Stimulated activated CD8-positive, alpha-beta memory T cell treated with anti-CD3 and anti-CD28 coated beads, Interleukin-7, amount 100 ng/mL, for 1 hour (primary cell): ENCODE data around the gene NAT8.
"Not testable (repeated sequence)": the region's sequence is repeated elsewhere in the genome, so short reads cannot be mapped to it uniquely, and the experiment has no call there.

Source experiments
- DNase-seq, 2 donors: peaks; one replicate each; pipeline ENCODE4 v3.0.0-alpha.2; 2020; ENCODE audit warnings: low read depth in 2 of 2

Gene NAT8, protein sequence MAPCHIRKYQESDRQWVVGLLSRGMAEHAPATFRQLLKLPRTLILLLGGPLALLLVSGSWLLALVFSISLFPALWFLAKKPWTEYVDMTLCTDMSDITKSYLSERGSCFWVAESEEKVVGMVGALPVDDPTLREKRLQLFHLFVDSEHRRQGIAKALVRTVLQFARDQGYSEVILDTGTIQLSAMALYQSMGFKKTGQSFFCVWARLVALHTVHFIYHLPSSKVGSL

DNA sequence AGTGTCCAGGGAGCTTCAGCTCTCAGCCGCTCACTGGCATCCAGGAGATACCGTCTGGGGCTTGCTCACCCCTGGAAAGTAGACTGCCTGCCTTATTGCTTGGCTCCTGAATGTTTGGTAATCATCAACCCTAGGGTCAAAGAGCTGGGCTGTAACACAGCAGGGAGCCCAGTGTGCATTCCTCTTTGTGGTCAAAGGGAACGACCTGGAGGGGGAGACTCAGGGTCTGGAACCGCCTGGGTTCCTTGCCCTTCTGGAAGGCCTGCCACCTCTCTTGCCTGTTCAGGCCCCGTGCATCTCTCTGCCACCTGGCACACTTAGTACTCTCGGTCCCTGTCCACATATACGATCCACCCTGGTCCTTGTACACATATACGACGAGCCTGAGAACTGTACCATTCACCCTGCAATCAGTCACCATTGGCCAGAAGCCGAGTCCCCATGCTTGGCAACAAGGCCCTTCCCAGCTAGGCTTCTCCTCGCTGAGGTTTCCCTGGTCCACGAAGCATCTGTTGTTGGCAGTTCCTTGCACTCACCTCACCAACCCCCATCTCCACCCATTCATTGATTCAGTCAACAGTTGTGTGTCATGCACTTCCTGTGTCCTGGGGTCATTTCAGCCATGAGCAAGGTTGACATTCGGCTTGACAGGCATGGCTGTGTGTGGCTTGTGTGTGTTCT lies at the start of gene NAT8:
NAT8 (minus strand) TSS at position 85 of the 681 bp plus-strand sequence. CDS start 794 bp downstream, outside the sequence.
- DNase-seq = no peak

DNA sequence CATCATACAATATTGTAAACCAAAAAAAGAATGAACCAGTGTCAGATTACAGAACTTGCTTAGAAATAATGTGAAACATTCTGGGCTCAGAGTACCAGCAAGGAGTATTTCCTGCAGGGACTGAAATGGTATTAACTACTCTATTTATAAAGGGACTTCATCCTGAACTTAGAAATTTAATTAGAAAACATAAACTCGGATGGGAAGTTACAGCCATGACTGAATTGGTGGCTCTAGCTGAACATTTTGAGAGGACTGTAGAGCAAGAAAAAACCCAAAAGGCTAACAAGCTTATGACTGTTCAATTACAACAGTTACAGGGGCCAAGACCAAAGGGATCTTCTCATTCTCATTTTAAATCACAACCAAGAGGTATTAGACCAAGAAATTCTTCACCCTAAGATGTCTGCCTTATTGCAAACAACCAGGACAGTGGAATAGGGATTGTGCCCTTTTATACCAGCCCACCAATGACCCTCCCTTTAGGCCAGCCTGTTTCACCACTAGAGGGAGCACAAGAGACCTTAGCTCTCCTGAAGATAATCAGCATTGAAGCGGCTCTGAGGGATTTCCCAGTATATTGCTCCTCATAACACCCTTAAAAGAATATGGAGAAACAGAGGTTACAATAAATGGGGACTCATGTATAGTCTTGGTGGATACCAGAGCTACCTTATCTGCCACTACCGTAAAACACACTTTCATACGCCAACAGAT lies 48.3 kb upstream of the NAT8 start:
- not testable (repeated sequence) for DNase-seq

DNA sequence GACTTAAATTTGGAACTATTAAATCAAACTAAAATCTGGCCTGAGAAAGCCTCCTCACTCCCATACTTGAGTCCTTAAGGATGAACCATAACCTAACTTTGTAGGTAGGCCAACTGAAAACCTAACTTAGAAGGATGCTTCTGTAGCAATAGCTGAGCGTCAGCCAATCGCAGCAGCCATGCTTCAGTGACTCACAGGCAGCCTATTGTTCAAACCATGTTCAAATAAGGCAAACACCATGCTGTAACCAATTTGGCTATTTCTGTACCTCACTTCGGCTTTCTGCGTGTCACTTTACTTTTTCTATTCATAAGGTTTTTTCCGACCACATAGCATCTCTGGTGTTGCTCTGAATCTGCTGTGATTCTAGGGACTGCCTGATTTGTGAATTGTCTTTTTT lies 46.3 kb upstream of the NAT8 start:
- DNase-seq = not testable (repeated sequence)

DNA sequence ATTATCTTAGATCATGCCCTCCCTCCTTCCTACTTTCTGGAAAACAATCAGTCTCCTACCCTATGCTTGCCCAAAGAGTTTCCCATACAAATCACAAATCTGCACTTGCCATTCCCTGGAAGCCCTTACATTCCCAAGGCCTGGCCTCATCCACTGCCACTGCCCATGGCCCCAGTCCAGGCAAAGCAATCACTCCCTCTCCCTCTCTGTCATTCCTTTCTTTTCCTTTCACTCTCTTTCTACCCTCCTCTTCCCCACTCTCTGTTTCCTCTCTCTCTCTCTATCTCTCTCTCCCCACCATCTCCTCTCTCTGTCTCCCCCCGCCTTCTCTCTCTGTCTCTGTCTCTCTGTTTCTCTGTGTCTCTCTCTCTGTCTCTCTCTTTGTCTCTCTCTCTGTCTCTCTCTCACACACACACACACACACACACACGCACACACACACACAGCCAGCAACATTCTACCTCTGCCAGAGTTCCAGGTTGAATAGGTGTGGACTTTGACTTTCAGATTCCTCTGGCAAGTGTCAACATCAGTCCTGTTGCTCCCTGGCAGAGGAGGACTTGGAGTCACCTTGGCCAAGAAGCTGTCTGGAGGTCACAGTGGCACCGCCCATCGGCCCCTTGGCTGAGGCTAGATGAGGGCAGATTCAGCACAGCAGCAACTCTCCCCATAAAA lies 43.7 kb upstream of the NAT8 start:
- no peak for DNase-seq

DNA sequence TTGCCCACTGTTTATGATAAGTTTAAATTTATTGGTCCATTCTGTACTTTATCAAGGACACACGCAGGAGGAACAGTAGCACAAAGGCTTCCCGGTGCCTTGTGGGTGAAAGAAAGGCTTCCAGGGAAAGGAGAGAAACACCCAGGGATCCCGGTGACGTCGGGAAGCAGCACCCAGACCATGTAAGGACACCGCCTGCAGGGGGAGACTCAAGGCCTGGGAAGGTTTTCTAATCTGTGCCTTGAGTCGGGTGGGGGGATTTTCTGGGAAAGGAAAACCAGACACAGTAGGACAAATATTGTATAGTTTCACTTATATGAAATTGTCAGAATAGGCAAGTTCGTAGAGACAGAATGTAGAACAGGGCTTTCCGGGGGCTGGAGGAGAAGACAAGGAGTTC lies 42.7 kb upstream of the NAT8 start:
- not testable (repeated sequence) for DNase-seq

DNA sequence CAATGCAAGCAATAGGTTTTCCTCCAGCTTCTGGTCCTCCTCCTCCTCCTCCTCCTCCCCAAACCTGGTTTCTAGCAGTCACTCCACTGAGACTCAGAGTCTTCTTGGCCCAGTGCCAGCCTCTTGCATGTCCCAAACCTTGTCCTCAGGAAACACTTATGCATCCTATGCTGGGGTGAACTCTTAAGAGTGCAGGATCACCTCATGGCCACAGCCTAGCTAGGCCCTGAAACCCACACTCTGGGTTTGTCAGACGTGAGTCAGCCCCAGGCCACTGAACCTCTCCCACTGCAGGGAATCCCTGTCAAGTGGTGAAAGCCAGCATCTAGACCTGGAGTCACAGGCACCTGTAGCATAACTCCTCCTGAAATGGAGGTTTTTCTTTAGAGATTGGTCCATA lies 42.1 kb upstream of the NAT8 start:
- not testable (repeated sequence) for DNase-seq

DNA sequence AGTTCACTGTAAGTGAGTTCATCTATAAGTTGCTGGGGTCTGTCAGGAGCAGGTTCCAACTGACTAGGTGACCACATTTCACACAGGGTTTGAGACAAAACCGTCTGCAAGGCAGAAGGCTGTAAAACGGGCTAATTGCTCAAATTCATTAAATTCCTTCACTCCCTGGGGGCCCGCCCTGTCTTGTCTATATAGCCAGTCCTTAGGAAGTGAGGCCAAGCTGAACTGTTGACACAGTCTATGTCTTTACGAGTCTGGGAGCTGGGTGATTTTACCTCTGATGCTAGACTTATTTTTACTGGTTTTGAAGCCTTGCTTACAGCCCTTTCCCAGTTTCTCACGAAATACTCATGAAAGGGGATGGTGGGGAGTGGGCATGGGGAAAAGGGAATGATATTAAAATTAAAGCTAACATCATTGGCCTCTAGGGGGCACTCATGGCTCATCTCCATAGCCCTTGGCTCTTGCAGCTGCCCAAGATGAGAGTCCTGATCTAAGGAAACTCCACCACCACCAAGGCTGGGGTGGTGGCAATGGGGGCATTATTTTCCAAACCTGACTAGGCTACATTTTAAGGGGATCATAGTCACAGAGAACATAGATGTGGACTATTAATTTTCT lies 37.8 kb upstream of the NAT8 start:
- not testable (repeated sequence) for DNase-seq

DNA sequence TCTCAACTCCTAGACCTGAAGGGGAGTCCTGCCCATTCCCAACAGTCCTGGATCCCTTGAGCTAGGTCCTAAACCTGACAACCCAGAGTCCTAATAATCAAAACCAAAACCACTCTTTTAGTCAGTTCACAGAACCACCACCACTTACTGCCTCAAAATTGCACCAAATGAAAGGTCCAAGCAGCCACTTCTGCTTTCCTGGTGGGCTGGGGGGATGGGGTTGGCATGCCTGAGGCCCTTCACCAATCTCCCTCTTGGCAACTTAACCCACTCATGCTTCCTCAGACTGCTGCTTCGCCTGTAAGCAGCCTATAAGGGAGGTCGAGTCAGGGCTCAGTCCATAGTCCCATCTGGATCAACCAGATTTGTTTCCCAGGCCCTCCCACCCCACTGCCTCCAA lies 37.0 kb upstream of the NAT8 start:
- not testable (repeated sequence) for DNase-seq

DNA sequence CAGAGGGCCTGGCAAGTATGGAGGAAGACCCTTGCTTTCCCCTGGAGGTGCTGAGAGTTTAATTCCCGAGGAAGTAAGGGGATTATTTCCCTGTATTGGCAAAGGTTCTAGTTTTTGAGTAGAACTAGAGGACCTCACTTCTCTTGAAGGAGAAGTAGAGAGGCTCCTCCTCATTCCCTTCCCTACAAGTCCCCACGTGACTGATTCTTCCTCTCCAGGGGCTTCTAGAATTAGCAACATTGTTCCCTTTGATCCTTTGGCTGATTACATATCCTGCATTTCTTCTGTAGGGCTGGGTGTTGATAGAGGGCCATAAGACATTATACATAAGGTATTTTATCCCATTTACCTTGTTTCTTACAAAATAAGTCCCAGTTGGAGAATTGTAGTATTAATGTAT lies 35.8 kb upstream of the NAT8 start:
- DNase-seq = not testable (repeated sequence)

DNA sequence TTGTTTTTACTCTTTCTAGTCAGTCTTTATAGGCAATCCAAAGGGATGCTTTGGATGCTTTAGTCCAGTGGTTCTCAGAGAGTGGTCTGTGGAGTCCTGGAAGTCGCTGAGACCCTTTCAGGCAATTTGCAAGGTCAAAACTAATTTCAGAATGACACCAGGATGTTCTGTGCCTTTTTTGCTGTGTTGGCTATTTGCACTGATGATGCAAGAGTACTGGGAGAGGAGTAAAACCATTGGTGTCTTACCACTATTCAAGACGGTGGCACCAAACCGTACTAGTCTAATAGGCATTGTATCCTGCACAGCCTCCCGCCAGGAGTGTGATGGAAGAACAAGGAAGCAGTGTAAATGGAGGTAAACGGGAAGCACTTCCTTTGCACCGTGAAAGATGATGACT lies 34.0 kb upstream of the NAT8 start:
- not testable (repeated sequence) for DNase-seq

DNA sequence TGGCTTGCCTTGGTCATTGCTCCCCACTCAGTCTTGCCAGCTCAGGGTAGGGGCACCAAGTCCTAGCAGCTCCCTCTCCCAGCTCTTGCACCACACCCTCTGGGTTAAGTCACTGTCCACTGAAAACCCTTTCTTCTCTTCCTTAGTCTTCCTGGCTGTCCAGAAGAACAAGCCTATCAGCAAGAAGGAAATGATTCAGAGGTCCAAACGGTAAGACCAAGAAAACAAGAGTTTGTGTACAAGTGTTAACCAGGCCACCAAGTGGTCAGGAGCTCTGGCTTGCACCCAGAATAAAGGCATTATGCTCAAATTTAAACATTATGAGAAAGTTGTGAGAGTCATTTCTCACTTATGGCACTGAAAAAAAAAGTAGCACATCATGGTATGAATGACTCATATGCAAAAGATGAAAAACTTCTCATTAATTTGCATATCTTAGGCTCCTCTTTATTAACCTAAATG lies 32.5 kb upstream of the NAT8 start:
- not testable (repeated sequence) for DNase-seq

DNA sequence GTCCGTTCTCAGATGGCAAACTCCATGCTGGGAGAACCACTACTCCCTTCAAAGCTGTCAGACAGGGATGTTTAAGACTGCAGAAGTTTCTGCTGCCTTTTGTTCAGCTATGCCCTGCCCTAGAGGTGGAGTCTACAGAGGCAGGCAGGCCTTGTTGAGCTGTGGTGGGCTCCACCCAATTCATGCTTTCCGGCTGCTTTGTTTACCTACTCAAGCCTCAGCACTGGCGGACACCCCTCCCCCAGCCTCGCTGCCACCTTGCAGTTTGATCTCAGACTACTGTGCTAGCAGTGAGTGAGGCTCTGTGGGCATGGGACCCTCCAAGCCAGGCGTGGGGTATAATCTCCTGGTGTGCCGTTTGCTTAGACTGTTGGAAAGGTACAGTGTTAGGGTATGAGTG lies 27.8 kb upstream of the NAT8 start:
- not testable (repeated sequence) for DNase-seq

DNA sequence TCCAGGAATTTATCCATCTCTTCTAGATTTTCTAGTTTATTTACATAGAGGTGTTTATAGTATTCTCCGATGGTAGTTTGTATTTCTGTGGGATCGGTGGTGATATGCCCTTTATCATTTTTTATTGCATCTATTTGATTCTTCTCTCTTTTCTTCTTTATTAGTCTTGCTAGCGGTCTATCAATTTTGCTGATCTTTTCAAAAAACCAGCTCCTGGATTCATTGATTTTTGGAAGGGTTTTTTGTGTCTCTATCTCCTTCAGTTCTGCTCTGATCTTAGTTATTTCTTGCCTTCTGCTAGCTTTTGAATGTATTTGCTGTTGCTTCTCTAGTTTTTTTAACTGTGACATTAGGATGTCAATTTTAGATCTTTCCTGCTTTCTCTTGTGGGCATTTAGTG lies 25.0 kb upstream of the NAT8 start:
- DNase-seq = not testable (repeated sequence)

DNA sequence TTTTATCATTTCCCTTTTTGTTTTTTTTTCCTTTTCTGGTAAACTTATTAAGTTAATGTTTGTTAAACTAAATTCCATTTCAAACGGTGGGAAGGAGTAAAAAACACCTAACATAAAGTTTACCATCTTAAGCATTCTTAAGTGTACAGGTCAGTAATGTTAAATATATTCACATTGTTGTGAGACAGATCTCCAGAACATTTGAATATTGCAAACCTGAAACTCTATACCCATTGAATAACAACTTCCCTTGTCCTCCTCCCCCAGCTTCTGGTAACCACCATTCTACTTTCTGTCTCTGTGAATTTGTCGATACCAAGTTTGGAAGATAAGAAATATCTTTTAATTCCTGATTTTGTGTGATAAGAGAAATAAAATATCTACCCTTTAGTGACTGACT lies 12.0 kb upstream of the NAT8 start:
- no peak for DNase-seq

DNA sequence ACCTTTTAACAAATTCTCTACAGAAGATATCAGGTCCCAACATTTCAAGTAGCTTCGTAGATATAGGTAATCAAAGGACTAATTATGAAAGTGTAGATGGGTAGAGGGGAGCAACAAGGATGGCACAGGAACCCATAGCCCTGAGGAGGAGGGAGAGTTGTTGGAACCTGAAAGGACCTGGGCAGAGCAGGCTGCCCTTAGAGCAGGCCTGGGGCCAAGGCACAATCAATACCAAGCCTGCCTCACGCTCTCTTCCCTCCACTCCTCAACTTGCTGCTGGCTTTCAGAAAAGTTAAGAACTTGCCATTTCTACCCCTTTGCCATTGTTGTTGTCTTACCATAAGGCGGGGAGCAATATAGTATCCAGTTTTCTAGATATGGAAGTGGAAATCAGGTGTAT lies 10.1 kb upstream of the NAT8 start:
- DNase-seq = no peak

DNA sequence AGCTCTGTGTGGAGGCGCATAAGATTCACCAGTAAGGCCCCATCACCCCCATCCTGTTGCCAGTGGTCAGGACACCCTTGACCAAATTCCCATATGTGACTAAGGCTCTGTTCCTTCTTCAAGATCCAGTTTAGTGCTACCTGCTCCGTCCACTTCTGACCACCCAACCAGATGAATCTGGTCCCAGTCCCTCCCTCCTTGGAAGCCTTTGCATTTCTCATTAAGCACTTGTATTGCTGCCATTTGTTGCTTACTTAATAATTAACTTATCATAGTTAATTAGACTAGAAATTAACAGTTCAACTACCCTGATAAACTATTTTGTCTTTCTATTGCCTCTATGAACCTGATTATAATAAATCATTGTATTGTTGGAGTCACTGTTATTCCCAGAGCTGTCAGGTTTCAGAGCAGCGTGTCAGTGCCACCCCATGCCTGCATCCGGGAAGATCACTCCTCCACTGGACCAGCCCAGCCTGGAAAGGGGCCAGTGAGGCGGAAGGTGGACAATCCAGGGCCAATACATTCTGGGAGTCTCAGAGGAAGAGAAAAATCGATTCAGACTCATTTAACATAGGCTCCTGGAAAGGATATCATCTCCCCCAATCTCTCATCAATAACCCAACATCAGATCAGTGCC lies 9.5 kb upstream of the NAT8 start:
- DNase-seq = no peak

DNA sequence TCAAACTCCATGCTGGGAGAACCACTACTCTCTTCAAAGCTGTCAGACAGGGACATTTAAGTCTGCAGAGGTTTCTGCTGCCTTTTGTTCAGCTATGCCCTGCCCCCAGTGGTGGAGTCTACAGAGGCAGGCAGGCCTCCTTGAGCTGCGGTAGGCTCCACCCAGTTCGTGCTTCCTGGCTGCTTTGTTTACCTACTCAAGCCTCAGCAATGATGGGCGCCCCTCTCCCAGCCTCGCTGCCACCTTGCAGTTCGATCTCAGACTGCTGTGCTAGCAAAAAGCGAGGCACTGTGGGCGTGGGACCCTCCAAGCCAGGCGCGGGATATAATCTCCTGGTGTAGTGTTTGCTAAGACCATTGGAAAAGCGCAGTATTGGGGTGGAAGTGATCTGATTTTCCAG lies 5.5 kb upstream of the NAT8 start:
- not testable (repeated sequence) for DNase-seq

DNA sequence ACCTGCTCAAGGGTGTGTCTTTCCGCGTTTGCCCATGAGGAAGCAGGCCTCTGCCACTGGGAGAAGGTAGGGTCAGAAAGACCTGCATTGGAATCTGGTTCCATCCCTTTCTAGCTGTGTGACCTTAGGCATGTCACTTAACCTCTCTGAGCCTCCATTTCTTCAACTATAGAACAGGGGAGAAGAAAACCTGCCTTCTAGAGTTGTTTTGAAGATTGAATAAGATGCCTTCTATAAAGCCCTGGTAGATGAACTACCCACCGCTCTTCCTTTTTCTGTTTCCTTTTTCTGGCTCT lies 507 bp downstream of the NAT8 start:
- DNase-seq = no peak

DNA sequence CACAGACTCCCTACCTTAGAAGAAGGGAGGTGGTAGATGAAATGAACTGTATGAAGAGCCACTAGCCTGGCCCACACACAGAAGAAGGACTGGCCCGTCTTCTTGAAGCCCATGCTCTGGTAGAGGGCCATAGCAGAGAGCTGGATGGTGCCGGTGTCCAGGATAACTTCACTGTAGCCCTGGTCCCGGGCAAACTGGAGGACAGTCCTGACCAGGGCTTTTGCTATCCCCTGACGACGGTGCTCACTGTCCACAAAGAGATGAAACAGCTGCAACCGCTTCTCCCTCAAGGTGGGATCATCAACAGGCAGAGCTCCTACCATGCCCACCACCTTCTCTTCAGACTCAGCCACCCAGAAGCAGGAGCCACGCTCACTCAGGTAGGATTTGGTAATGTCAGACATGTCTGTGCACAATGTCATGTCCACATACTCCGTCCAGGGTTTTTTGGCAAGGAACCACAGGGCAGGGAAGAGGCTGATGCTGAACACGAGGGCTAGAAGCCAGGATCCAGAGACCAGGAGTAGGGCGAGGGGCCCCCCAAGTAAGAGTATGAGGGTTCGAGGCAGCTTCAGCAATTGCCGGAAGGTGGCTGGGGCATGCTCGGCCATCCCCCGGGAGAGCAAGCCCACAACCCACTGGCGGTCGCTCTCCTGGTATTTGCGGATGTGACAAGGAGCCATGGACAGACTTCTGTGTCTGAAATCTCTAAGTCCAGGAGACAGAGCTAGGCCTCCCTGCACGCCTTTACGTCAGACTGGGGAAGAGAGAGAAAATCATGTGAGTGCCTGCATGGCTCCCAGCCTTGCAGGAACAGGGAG lies 1.1 kb downstream of the NAT8 start:
- no peak for DNase-seq

DNA sequence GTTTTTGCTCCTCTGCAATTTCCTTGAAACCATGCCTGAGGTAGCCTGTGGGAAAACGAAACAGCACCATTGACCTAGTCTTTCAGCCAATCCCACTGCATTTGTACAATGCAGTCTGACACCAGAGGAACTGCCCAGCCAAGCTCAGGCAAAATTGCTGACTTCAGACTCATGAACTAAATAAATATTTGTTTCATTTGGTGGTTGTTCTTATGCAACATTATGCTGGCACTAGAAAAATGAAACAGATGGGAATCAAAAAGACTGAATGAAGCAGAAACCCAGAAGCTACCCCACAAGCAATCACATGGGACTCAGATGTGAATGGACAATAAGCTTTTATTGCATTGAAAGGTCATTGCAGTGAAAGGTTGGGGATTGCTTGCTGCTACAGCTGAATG lies 1.7 kb downstream of the NAT8 start:
- DNase-seq = no peak

DNA sequence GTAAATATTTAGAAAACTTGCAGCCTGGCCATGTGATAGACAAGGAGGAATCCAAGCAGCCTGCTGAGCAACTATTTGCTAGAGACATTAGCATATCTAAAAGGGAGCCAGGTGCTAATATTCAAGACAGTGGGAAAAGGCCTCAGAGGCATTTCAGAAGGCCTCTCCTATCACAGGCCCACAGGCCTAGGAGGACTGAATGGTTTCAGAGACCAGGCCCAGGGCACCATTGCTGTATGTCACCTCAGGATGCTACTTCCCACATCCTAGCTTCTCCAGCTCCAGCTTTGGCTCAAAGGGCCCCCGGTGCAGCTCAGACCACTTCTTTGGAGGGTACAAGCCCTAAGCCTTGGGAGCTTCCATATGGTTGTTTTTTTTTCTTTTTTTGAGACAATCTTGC lies 3.8 kb downstream of the NAT8 start:
- DNase-seq = no peak
